Renal cortical epithelial cell (primary cell): ENCODE results near the gene PIGU. TPM values are rescaled to one million over a fixed set of nuclear protein-coding genes. Genes with fewer than 3 reads are reported as not detected.
"Not testable (repeated sequence)": the region's sequence is repeated elsewhere in the genome, so short reads cannot be mapped to it uniquely, and the experiment has no call there.

Experiments used
- DNase-seq: peaks from one replicate; pipeline ENCODE4 v3.0.0-alpha.2; 2011; ENCODE audit warnings: low read depth
- total RNA-seq: library from RNA; depleted of rRNA; stranded (reverse); fragments of >200 nt; gene quantifications from 2 replicates; pipeline ENCODE4 v1.2.3, GENCODE V29; 2014

Gene PIGU
- 6.6 and 9.7 TPM in 2 replicates for total RNA-seq

GRCh38 chr20:34676642-34677373, at the start of gene PIGU:
Gene PIGU (minus strand): TSS chr20:34677092. CDS start chr20:34677085, 7 bp downstream.
- DNase-seq = peak; percentile 86

GRCh38 chr20:34724172-34724571, 47.3 kb upstream of the PIGU start:
- no peak for DNase-seq

GRCh38 chr20:34722560-34722959, 45.7 kb upstream of the PIGU start:
- DNase-seq = peak; percentile 34

GRCh38 chr20:34720266-34720665, 43.4 kb upstream of the PIGU start:
- DNase-seq = no peak

GRCh38 chr20:34719242-34720017, 42.5 kb upstream of the PIGU start:
- not testable (repeated sequence) for DNase-seq

GRCh38 chr20:34717230-34718095, 40.6 kb upstream of the PIGU start:
- DNase-seq = peak; percentile 9

GRCh38 chr20:34716921-34717229, 40.0 kb upstream of the PIGU start:
- DNase-seq = no peak

GRCh38 chr20:34715384-34715783, 38.5 kb upstream of the PIGU start:
- DNase-seq = no peak

GRCh38 chr20:34713944-34714515, 37.1 kb upstream of the PIGU start:
- DNase-seq = not testable (repeated sequence)

GRCh38 chr20:34713194-34713943, 36.5 kb upstream of the PIGU start:
- DNase-seq = peak; percentile 90

GRCh38 chr20:34712525-34713192, 35.8 kb upstream of the PIGU start:
- peak; percentile 19 for DNase-seq

GRCh38 chr20:34711813-34712430, 35.0 kb upstream of the PIGU start:
- no peak for DNase-seq

- no peak for DNase-seq
Measured at GRCh38 chr20:34710861-34711574, 34.1 kb upstream of the PIGU start.

GRCh38 chr20:34710568-34710839, 33.6 kb upstream of the PIGU start:
- DNase-seq = no peak

- peak; percentile 35 for DNase-seq
Measured at GRCh38 chr20:34709831-34710567, 33.1 kb upstream of the PIGU start.

- DNase-seq = peak; percentile 32
Measured at GRCh38 chr20:34709044-34709830, 32.3 kb upstream of the PIGU start.

- DNase-seq = peak; percentile 11
Measured at GRCh38 chr20:34708621-34709043, 31.7 kb upstream of the PIGU start.
